T-helper 2 cell treated with Interferon-gamma antibody and Interleukin-4, amounts not matched to agents 100 ng/mL and 5 ng/mL, for 36 hours (primary cell): Measurements from ENCODE around the gene SND1. TPM values are rescaled to one million over a fixed set of nuclear protein-coding genes. Genes with fewer than 3 reads are reported as not detected.
"Not testable (repeated sequence)": the region's sequence is repeated elsewhere in the genome, so short reads cannot be mapped to it uniquely, and the experiment has no call there.

Experiments used
- intact Hi-C: fragments of 100-400 bp; cut with micrococcal nuclease; formaldehyde crosslinking; loops from one replicate; pipeline ENCODE4 v1.15.1; 2023
- total RNA-seq: library from RNA; stranded (reverse); gene quantifications from 2 replicates; pipeline ENCODE4 v1.2.3, GENCODE V29; 2022

SND1 gene
- total RNA-seq, 1 donor from 2014 or later = 275 TPM

DNA sequence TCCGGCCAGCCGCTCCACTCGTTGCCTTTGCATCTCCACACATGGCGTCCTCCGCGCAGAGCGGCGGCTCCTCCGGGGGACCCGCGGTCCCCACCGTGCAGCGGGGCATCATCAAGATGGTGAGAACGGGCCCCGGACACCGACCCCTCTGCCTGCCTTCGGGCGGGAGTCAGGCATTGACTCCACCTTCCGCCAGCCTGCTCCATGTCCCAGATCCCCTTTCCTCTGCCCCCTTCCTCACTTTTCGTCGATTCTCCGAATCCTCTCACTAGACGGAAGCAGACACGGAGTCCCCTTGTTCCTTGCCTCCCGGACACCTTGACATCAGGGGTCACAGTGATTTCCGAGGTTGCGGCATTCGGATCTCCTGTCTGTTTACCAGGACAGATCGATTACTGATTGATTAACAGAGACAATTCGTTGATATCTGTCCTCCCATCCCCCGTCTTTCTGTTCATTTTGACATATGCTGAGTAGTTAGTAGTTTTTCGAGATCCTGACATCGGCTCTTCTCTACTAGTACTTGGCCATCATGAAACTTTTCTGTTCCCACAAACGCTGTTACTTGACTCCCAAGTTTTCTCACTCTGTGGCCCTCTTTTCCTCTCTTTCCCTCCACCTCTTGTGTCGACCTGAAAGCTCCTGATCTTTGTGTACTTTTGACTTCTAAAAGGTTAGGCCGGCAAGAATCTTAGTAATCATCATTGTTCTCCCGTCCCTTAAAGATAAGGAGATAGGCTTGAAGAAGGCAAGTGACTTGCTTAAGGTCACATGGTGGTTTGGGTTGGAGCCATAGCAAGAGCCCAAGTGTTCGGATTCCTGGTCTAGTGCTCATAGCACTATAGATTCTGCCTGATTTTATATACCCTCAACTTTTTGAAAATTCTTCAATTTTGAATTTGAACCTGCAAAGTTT, 597 bp downstream of the SND1 start:
- intact Hi-C loops = loop anchor here (1.0 kb wide), 3 partner anchors 64 to 380 kb away; partner anchors contain the start of genes ARF5 and ZNF800

DNA sequence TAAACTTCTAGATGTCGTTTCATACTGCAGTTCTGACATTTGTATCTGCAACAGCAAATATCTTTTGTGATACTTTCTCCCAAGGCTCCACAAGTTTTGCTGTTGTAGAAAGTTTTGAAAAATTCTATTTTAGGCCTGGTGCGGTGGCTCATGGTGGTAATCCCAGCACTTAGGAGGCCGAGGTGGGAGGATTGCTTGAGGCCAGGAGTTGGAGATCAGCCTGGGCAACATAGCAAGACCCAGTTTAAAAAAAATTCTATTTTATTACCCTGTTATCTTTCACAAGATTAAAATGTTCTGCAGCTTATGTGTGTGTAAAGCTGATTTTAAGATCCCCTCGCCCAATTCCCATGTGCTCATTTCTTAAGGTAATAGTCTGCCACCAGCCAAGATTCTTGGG, 1.4 kb downstream of the SND1 start:
- intact Hi-C loops = no loop called here

DNA sequence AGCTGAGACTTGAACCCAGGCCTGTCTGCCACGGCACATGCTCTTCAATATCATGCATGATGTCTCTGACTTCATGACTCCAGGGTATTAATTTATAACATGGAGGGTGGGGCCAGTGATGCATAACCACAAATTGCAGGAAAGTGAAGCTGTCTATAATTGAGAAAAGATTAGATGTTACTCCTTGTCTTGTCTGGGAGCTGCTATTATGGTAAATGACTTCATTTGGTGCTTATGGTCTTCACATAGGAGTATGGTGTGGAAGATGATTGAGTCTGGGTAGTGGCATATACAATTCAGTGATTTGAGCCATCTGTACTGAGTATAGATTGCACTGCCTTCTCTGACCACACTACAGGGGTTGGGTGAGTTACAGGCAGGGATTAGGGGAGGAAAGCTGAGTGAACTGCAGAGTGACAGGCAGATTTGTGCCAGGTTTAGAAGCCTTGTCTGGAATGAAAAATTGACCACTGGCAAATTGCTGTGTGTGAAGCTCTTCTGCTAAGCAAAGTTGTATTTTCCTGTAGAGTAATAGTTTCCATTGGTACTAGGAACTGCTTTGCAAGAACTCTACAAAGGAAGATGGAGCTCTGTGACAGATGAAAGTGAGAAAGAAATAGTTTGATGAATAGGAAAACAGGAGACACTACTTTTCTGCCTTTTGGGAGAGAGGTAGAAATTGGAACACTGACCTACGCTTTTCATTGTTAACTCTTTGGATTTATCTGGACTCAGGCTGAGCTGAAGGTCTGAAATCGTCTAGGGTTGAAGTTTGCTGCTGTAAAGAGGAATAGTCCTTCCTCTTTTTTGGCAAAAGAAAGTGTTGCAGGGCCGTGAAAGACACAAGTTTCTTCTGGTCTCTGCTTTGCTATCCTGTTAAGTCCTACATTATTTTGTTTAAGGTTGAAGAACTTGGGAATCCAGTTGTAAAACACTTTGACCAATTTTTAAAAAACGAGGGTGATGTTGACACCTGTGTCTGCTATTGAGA, 2.7 kb downstream of the SND1 start:
- intact Hi-C loops = no loop called here

DNA sequence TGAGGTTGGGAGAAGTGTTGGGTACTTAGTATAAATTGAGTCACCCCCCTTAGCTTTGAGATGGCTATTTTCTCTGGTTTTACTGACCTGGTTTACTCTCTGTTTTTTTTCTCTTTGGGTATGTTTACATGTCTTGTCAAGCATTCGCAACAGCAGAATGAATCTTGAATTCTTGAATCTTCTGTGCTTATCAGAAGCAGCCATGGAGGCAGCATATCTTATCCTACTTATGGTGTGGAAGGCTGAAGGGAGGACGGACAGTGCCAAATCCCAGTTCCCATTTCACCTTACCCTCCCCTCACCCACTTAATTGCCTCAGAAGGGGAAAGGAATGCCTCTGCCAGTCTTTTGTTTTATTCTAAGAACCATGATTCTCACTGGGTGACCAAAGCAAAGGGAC, 3.7 kb downstream of the SND1 start:
- intact Hi-C loops = no loop called here

- intact Hi-C loops = no loop called here
Observed at GRCh38 chr7:127657500-127657899, 5.5 kb downstream of the SND1 start.

DNA sequence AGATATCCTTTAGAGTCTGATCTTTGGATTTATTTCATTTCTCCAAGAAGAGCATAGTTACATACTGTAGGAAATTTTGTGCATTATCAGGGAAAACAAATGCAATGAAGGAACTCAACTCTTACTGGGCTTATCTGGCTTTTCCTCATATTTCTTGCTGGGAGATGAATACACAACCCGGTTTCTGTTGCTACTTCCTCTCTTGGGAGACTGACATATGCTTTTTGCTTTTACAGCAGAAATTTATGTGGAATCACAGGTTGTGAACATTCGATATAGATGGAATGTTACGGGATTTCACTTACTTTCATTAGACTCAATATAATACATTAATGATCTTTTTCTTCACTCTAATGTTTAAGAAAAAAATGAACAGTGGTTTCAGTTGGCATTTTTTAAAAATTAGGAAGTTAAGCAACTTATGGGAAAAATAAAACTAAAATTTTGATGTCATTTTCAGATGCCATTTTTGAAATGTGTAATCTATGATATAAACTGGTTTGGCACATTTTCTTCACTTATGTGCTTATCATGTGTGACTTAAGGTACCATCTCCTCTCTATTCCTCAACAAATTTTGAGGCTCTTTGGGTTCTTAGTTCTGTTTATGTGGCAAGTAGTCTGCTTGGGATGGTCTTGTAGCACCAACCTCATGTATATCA, 7.1 kb downstream of the SND1 start:
- intact Hi-C loops = no loop called here

DNA sequence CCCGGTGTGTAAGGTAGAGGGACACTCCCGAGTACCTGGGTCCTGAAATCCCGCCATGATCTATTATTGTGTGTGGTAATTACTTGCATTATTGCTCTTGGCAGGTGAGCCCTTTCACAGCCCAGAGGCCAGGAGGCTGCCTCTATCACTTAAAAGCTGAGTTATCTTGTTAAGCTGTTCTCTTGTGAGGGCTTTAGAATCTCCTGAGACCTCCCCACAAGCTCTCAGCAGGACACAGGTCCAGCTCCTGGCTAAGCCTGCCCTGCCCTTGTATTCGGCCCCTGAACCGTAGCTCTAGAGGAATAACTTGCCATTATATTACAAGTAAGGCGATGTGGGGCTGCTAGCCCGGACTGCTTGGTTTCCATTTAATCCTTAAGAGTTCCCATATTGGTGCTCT, 13.9 kb downstream of the SND1 start:
- intact Hi-C loops = no loop called here

DNA sequence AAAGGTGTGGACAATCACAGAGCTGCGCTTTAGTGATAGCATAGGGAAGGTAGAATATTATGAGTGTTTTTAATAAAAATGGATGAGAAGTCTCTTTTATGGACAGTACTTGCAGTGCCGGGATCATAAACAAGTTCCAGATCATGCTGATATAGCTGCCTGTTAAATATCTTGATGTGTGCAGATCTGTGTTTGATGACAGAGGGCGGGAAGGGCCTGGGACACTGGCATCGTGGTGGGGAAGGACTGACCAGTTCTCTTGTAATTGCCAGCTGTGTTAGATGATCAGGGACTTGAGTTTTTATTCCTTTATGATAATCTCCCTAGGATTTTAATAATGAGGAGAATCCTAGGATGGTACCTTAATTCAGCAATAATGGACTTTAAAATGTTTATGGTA, 14.6 kb downstream of the SND1 start:
- intact Hi-C loops = no loop called here

- intact Hi-C loops = no loop called here
Observed at GRCh38 chr7:127667017-127667670, 15.2 kb downstream of the SND1 start.

DNA sequence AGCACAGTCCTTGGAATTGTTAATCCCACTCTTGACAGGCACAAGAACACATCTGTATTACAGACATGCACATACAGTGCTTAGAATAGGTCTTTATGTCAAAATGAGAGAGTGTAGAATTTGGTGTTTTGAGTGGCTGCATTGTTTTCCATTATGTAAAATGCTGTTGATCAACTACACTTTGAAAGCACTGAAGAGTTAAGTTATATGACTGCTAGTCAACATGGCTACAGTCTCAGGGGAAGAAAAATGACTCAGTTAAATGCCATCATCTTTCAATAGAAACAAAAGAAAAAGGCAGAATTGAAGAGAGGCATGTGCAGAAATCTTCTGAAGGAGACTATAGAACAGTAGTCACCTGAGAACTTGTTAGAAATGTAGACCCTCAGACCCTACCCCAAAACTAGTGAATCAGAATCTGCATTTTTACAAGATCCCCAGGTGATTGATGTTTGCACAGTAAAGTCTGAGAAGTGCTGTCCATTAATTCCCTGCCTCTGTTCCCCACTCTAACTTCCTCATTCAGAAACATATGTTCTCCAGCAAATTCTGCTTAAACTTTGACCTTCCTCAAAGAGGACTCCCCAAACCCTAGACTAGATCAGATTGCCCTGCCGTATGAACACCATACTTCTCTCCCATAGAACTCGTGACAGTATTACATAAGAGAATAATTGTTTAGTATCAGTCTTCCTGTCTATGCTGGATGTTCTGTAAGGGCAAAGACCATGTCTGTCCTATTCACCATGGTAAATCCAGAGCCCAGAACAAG, 16.0 kb downstream of the SND1 start:
- intact Hi-C loops = no loop called here

GRCh38 chr7:127671341-127671740, 19.3 kb downstream of the SND1 start:
- intact Hi-C loops = no loop called here

GRCh38 chr7:127673902-127674301, 21.9 kb downstream of the SND1 start:
- intact Hi-C loops = no loop called here

- intact Hi-C loops = no loop called here
Observed at GRCh38 chr7:127674361-127674760, 22.4 kb downstream of the SND1 start.

- intact Hi-C loops = not testable (repeated sequence)
Observed at GRCh38 chr7:127674923-127675322, 22.9 kb downstream of the SND1 start.

GRCh38 chr7:127675721-127676120, 23.7 kb downstream of the SND1 start:
- intact Hi-C loops = no loop called here

- intact Hi-C loops = no loop called here
Observed at GRCh38 chr7:127677433-127678230, 25.6 kb downstream of the SND1 start.

- intact Hi-C loops = no loop called here
Observed at GRCh38 chr7:127678337-127678736, 26.3 kb downstream of the SND1 start.

DNA sequence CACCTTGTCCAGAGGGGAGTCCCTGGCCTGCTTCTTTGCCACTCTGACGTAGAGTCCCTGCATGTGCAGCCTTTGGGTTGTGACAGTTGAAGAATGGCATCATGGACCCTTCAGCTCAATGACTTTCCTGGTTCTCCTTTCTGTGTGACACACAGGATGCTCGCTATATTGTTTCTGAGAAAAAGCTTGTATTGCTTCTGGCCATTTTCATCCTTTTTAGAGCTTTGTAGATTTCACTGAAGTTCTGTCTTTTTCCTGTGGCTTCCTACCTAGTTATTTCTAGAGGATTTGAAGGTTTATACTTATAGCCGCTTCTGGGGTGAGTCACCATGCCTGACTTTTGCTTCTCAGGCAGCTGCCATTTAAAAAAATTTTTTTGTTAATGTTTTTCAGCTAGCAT, 27.0 kb downstream of the SND1 start:
- intact Hi-C loops = no loop called here

DNA sequence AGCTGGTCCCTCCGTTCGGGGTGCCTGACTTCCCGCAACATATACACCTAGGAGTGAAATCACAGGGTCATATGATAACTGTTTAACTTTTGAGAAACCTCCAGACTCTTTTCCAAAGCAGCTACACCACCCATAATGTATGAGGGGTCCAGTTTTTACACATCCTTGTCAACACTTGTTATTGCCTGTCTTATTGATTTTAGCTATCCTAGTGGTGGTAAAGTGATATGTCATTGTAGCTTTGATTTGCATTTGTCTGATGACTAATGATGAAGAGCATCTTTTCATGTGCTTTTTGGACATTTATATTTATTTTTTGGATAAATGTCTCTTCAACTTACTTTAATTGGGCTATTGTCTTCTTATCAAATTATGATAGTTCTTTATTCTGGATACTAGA, 29.0 kb downstream of the SND1 start:
- intact Hi-C loops = no loop called here
